ENCODE data around the gene SNUPN.
"Not testable (repeated sequence)": the region's sequence is repeated elsewhere in the genome, so short reads cannot be mapped to it uniquely, and the experiment has no call there.

The SNUPN gene

GRCh38 chr15:75578173-75578947 lies 47.2 kb downstream of the SNUPN start:
- DNase-seq: no peak

DNA sequence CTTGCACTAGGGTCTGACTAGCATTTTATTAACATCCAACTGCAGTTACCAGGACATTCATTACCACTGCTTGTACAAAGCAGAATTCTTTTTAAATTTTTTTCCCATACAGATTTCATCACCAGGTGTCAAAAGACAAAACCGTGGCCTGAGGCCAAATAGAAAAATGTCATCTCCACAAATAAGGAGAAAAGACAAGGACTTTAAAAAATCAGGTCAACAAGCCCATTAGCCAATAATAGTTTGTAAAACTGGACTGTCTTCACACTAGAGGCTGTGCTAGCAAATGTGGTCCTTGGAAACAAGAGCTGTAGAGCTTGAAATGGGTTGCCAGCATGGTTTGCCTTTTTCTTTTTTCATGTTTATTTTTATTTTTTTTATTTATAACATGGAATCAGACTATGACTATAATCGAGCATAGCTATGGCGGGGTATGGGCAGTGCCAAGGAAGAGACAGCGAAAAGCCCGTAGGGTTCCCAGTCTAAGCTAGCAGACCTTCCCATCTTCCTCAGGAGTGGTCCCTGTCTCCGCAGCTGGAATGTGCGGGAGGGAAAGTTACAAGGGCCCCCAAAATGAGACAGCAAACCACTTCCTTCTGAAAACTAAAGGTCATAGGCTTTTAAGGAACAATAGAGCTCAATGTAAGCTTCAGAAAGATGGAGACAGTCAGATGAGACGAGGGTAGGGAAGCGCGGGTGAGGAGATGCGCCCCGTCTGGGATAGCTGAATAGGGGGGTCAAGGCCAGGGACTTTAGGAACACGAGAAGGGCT lies 47.9 kb downstream of the SNUPN start:
- no peak for DNase-seq

DNA sequence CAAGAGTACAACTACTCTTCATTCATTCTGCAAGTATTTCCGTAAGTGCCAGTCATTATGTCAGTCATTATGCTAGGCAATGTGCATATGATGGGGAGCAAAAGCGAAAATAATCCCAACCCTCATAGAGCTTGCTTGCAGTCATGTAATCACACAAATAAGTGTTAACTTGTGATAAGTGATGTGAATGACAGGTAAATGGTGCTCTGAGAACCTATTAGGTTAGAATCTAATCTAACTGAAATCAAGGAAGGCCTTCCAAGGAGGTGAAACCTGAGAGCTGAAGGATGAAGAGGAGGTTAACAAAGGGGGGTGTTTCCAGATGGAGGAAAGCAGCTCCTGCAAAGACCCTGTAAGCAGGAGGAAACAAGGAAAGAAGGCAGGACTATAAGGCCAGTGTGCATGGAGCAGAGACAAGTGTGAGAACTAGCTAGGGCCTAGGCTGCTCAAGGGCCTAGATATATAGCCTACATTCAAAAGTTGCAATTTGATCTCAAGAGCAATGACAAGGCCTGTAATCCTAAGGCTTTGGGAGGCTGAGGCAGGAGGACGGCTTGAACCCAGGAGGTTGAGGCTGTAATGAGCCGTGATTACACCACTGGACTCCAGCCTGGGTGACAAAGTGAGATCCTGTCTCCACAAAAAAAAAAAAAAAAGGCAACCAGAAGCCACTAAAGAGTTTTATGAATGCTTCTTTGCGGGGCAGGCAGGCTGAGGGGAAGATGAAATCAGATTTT lies 51.7 kb downstream of the SNUPN start:
- DNase-seq: no peak

- DNase-seq: no peak
These were observed 55.2 kb downstream of the SNUPN start for GRCh38 chr15:75570126-75570845.

GRCh38 chr15:75565062-75565970 lies 60.2 kb downstream of the SNUPN start:
- no peak for DNase-seq

- no peak for DNase-seq
These were observed 63.6 kb downstream of the SNUPN start for GRCh38 chr15:75561888-75562287.

- not testable (repeated sequence) for DNase-seq
These were observed 66.2 kb downstream of the SNUPN start for GRCh38 chr15:75559360-75559759.

DNA sequence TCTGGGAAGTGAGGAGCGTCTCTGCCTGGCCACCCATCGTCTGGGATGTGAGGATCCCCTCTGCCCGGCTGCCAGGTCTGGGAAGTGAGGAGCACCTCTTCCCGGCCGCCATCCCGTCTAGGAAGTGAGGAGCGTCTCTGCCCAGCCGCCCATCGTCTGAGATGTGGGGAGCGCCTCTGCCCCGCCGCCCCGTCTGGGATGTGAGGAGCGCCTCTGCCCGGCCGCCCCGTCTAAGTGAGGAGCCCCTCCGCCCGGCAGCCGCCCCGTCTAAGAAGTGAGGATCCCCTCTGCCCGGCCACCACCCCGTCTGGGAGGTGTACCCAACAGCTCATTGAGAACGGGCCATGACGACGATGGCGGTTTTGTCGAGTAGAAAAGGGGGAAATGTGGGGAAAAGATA lies 66.6 kb downstream of the SNUPN start:
- not testable (repeated sequence) for DNase-seq

DNA sequence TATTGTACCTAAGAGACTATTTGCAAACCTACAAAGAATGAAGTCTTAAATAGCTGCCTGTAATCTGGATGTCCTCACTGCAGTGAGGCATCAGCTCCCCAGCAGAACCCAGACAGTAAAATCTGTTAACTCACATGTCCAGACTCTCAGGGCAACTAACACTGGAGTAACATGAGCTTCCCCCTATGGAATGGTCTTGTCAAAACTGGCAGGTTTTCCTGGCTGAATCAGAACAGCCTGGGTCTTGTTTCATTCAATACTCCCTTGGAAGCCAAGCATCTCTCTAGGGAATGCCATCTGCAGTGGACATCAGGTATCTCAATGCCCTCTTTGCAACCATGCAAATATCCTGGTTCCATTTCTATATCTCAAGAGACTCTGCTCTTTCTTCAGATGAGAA lies 70.8 kb downstream of the SNUPN start:
- DNase-seq: peak; percentile 82

- DNase-seq: no peak
These were observed 71.9 kb downstream of the SNUPN start for GRCh38 chr15:75553659-75554058.

DNA sequence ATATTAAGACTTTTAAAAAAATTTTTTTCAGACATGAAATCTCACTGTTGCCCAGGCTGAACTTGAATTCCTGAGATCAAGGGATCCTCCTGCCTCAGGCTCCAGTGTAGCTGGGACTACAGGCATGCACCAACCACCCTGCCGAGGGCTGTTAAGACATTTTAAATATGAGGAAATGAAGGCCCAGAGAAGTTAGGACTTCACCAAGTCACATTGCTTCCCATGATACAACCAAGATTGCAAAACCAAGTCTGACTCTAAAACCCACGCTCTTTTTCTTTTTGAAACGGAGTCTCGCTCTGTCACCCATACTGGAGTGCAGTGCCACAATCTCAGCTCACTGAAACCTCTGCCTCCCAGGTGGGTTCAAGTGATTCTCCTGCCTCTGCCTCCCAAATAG lies 74.4 kb downstream of the SNUPN start:
- DNase-seq: no peak

Data from DMS 273 treated with DMSO at 0.1 percent for 48 hours (cell line).